Gastroesophageal sphincter (tissue), 4 donors: ENCODE measurements around the gene DCP1B. TPM values are rescaled to one million over a fixed set of nuclear protein-coding genes. Genes with fewer than 3 reads are reported as not detected.

Experiments used
- ATAC-seq: fragments of 150-250 bp; one replicate; pipeline ENCODE4 v1.9.1; 2016; ENCODE audit warnings: mild to moderate bottlenecking, moderate library complexity
- H3K27ac ChIP-seq, 4 donors: fragments of 200-600 bp; sonication (generic) in 3 of 4; 1 replicate in 3 of 4; 2 replicates in 1 of 4; pipeline ENCODE4 v1.5.1; 2016 to 2019
- H3K27me3 ChIP-seq: fragments of 200-600 bp; sonication (generic); one replicate; pipeline ENCODE4 v1.5.1; 2019
- H3K36me3 ChIP-seq, 2 donors: fragments of 200-600 bp; sonication (generic); one replicate each; pipeline ENCODE4 v1.5.1; 2019; ENCODE audit warnings: control low read depth in 1 of 2
- H3K4me1 ChIP-seq, 3 donors: fragments of 200-600 bp; sonication (generic); 1 replicate in 2 of 3; 2 replicates in 1 of 3; pipeline ENCODE4 v1.5.1; 2016 to 2019; ENCODE audit warnings: control low read depth in 2 of 3
- H3K4me3 ChIP-seq, 2 donors: fragments of 200-600 bp; sonication (generic); one replicate each; pipeline ENCODE4 v1.5.1; 2019; ENCODE audit warnings: mild to moderate bottlenecking in 1 of 2, moderate library complexity in 1 of 2
- H3K9me3 ChIP-seq, 3 donors: fragments of 200-600 bp; sonication (generic); one replicate each; pipeline ENCODE4 v1.5.1; 2017 to 2019; ENCODE audit warnings: control low read depth in 2 of 3
- EP300 ChIP-seq: sonication (generic); formaldehyde crosslinking; IDR thresholded peaks from one replicate; pipeline ENCODE4 v1.6.1; 2017; ENCODE audit warnings: antibody characterized with exemption, mild to moderate bottlenecking
- POLR2A ChIP-seq, 2 donors: fragments of 450-650 bp; IDR thresholded peaks; one replicate each; pipeline ENCODE4 v1.6.1; 2017; ENCODE audit warnings: antibody characterized with exemption in 2 of 2, mild to moderate bottlenecking in 2 of 2, moderate library complexity in 1 of 2
- POLR2AphosphoS5 ChIP-seq: sonication (generic); formaldehyde crosslinking; IDR thresholded peaks from one replicate; pipeline ENCODE4 v1.6.1; 2017; ENCODE audit warnings: antibody characterized with exemption
- WGBS, 2 donors: methylation state at CpG; one replicate each; pipeline ENCODE4 v1.1.5; 2018; ENCODE audit warnings: low coverage in 1 of 2; 5-methylcytosine and 5-hydroxymethylcytosine counted together
- total RNA-seq, 4 donors: library from RNA; depleted of rRNA; stranded (reverse); fragments of >200 nt; gene quantifications; one replicate each; pipeline ENCODE4 v1.1.0, GENCODE V29; 2016
- TF ChIP-seq, protein P1 (sequence below), 4 experiments: fragments of 200-600 bp in 2 of 4; fragments of 450-650 bp in 2 of 4; sonication (generic) in 1 of 4; IDR thresholded peaks; one replicate each; pipeline ENCODE4 v1.5.1; 2017 to 2019; ENCODE audit warnings: antibody characterized with exemption in 4 of 4, mild to moderate bottlenecking in 2 of 4, moderate library complexity in 2 of 4

The DCP1B gene
- total RNA-seq, 4 donors from 2014 or later, result 26.1 to 30.4 (median 27.9) TPM

DNA sequence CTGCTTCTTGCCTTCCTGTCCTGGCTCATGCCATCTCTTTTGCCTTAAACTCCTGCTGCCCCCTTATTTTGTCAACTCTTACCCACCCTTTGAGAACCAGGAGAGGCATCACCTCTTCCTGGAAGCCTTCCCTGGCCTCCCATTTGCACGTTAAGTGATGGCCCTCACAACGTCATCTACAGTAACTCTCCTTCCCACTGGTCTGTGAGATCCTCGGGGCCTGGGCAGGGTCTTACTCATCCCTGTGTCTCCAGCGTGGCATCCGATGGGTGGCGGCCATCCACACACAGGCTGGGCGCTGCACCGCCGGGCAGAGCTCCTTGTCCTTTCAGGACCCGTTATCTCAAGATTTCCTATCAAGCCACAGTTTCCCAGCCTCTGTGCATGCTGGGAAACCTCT, 69.0 kb downstream of the DCP1B start:
- no peak for ATAC-seq
- Histone ChIP-seq H3K9me3 (no peaks in the 10 kb centered on the region), H3K4me1 (peaks cover 5 to 87% (median 24%) of the 10 kb centered on the region in 3 donors), H3K27ac (peak overlapping the region in 1 of 4 donors; percentile 60), H3K36me3 (peaks cover 0 to 18% of the 10 kb centered on the region in 2 donors), H3K27me3 (no peaks in the 10 kb centered on the region), H3K4me3 (no peak overlapping the region)
- TF ChIP-seq POLR2AphosphoS5, result no peak
- no peak for TF ChIP-seq EP300
- TF ChIP-seq, protein P1, sequence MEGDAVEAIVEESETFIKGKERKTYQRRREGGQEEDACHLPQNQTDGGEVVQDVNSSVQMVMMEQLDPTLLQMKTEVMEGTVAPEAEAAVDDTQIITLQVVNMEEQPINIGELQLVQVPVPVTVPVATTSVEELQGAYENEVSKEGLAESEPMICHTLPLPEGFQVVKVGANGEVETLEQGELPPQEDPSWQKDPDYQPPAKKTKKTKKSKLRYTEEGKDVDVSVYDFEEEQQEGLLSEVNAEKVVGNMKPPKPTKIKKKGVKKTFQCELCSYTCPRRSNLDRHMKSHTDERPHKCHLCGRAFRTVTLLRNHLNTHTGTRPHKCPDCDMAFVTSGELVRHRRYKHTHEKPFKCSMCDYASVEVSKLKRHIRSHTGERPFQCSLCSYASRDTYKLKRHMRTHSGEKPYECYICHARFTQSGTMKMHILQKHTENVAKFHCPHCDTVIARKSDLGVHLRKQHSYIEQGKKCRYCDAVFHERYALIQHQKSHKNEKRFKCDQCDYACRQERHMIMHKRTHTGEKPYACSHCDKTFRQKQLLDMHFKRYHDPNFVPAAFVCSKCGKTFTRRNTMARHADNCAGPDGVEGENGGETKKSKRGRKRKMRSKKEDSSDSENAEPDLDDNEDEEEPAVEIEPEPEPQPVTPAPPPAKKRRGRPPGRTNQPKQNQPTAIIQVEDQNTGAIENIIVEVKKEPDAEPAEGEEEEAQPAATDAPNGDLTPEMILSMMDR (IDR thresholded peaks at IDR 0.05), result no peak
- no peak for TF ChIP-seq POLR2A (IDR thresholded peaks at IDR 0.05)
- 64 to 100% methylated on average over 1 to 2 of the region's 10 CpGs for WGBS, 2 donors

DNA sequence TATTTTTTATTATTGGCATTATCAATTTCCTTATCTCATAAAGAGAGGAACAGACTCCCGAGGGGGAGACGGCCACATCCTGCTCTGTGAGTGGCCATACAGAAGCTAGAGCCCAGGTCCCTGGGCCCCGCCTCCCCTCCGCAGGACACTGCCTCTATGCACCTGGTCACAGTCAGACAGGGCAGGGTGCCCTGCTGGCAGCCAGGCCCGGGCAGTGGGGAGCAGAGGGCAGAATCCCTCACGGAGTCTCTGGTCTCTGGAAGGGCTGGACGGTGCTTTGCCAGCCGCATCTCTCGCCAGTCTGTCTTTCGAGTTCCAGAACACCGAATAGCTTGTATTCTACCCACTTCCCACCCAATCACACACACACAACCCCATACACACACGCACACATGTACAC, 69.4 kb downstream of the DCP1B start:
- Histone ChIP-seq H3K9me3 (no peaks in the 10 kb centered on the region), H3K27me3 (no peaks in the 10 kb centered on the region), H3K4me1 (peaks cover 5 to 83% (median 24%) of the 10 kb centered on the region in 3 donors), H3K36me3 (peaks cover 0 to 16% of the 10 kb centered on the region in 2 donors), H3K4me3 (no peak overlapping the region), H3K27ac (no peak overlapping the region)
- no peak for ATAC-seq
- TF ChIP-seq POLR2AphosphoS5 (no peak), EP300 (no peak), POLR2A (IDR thresholded peaks at IDR 0.05) (no peak)
- TF ChIP-seq, protein P1 (IDR thresholded peaks at IDR 0.05), result no peak
- WGBS, 2 donors, result 100% methylated on average over 2 to 4 of the region's 12 CpGs

GRCh38 chr12:1934068-1934467, 70.2 kb downstream of the DCP1B start:
- WGBS, 2 donors, result 54% methylated on average over 4 of the region's 5 CpGs; no CpG with 5 or more reads in 1 of the 2 donors
- Histone ChIP-seq H3K4me3 (no peak overlapping the region), H3K27me3 (no peaks in the 10 kb centered on the region), H3K36me3 (peaks cover 0 to 16% of the 10 kb centered on the region in 2 donors), H3K9me3 (no peaks in the 10 kb centered on the region), H3K27ac (peak overlapping the region in 3 of 4 donors; percentile 38 to 65 (median 57)), H3K4me1 (peaks cover 0 to 79% (median 24%) of the 10 kb centered on the region in 3 donors)
- no peak for TF ChIP-seq POLR2A (IDR thresholded peaks at IDR 0.05)
- TF ChIP-seq POLR2AphosphoS5, result no peak
- no peak for TF ChIP-seq EP300
- TF ChIP-seq, protein P1 (IDR thresholded peaks at IDR 0.05), result no peak
- ATAC-seq, result no peak

GRCh38 chr12:1933342-1934051, 70.8 kb downstream of the DCP1B start:
- H3K4me3 ChIP-seq, result no peak overlapping the region
- no peaks in the 10 kb centered on the region for H3K27me3 ChIP-seq
- no peak for ATAC-seq
- no peak for TF ChIP-seq EP300
- TF ChIP-seq, protein P1 (IDR thresholded peaks at IDR 0.05), result no peak
- no peak for TF ChIP-seq POLR2A (IDR thresholded peaks at IDR 0.05)
- no peak for TF ChIP-seq POLR2AphosphoS5
- no peaks in the 10 kb centered on the region for H3K9me3 ChIP-seq
- WGBS, 2 donors, result 4 to 18% methylated on average over 4 to 7 of the region's 16 CpGs
- H3K4me1 ChIP-seq, result peaks cover 0 to 76% (median 24%) of the 10 kb centered on the region in 3 donors
- peak overlapping the region in 3 of 4 donors; percentile 38 to 65 (median 57) for H3K27ac ChIP-seq
- H3K36me3 ChIP-seq, result peaks cover 0 to 11% of the 10 kb centered on the region in 2 donors
